Activated CD8-positive, alpha-beta T cell treated with anti-CD3 and anti-CD28 coated beads for 36 hours (primary cell): ENCODE measurements around the gene HSCB. TPM values are rescaled to one million over a fixed set of nuclear protein-coding genes. Genes with fewer than 3 reads are reported as not detected.
A peak's percentile ranks its signal among the peaks of the same experiment; 100 is the strongest.

ENCODE experiments used
- ATAC-seq: fragments of 200-7000 bp; cut with Tn5 transposase; one replicate; pipeline ENCODE4 v1.10.0; 2021; ENCODE audit warnings: mild to moderate bottlenecking, moderate library complexity
- CTCF ChIA-PET: fragments of 350-600 bp; sonication (Branson Sonifier 250); formaldehyde crosslinking; loops from one replicate; lab custom pipeline; 2021; ENCODE audit warnings: antibody characterized with exemption; lab: Charles Lee
- POLR2A ChIA-PET: fragments of 350-600 bp; sonication (Branson Sonifier 250); formaldehyde crosslinking; loops from one replicate; lab custom pipeline; 2021; ENCODE audit warnings: antibody characterized with exemption; lab: Charles Lee
- DNase-seq: peaks from one replicate; pipeline ENCODE4 v3.0.0-alpha.2; 2020
- H3K27ac Mint-ChIP-seq: one replicate; pipeline ENCODE4 v1.8.0; 2021; ENCODE audit warnings: mild to moderate bottlenecking, mixed read lengths
- H3K27me3 Mint-ChIP-seq: one replicate; pipeline ENCODE4 v1.8.0; 2021; ENCODE audit warnings: mixed read lengths
- H3K36me3 Mint-ChIP-seq: one replicate; pipeline ENCODE4 v1.8.0; 2021; ENCODE audit warnings: low read depth, mixed read lengths
- H3K4me1 Mint-ChIP-seq: one replicate; pipeline ENCODE4 v1.8.0; 2021; ENCODE audit warnings: low read depth, mixed read lengths
- H3K4me3 Mint-ChIP-seq: one replicate; pipeline ENCODE4 v1.8.0; 2021; ENCODE audit warnings: mild to moderate bottlenecking, moderate library complexity, mixed read lengths
- H3K9me3 Mint-ChIP-seq: one replicate; pipeline ENCODE4 v1.8.0; 2021; ENCODE audit warnings: mixed read lengths
- intact Hi-C: fragments of 100-400 bp; cut with micrococcal nuclease; formaldehyde crosslinking; loops from one replicate; pipeline ENCODE4 v1.10.0; 2022
- total RNA-seq, 2 experiments: library from RNA; stranded (reverse); gene quantifications; one replicate each; pipeline ENCODE4 v1.2.3, GENCODE V29; 2021
- TF ChIP-seq, protein P1 (sequence below): fragments of 200-600 bp; IDR thresholded peaks from one replicate; pipeline ENCODE4 v1.8.0; 2022; ENCODE audit warnings: antibody characterized with exemption, mild to moderate bottlenecking

HSCB gene
- total RNA-seq, 2 experiments from 2014 or later = 16.5 to 17.5 TPM

DNA sequence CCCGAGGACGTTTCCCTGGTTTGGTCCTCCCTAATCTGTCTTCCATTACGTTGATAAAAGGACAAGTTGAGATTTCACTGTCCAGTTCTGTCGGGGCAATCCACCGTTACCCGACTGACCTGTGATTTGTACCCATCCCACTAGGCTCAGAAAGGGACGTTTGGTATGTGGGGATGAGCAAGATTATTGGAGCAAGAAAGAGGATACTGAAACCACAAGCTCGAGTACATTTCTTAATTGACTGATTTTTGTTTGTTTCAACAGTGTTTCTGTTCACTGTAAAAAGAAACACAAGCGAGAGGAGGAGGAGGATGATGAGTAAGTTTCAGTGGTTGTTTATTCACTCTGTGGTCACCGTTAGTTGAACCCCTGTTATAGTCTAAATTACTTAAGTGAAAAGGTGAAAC, 31.6 kb downstream of the HSCB start:
- Mint-ChIP-seq H3K27ac (peak overlapping the region; percentile 93), H3K4me3 (peak overlapping the region; percentile 91), H3K27me3 (no peaks in the 10 kb centered on the region), H3K9me3 (no peaks in the 10 kb centered on the region), H3K4me1 (peaks cover 22% of the 10 kb centered on the region), H3K36me3 (peaks cover 20% of the 10 kb centered on the region)
- intact Hi-C loops = no loop called here
- TF ChIP-seq, protein P1, sequence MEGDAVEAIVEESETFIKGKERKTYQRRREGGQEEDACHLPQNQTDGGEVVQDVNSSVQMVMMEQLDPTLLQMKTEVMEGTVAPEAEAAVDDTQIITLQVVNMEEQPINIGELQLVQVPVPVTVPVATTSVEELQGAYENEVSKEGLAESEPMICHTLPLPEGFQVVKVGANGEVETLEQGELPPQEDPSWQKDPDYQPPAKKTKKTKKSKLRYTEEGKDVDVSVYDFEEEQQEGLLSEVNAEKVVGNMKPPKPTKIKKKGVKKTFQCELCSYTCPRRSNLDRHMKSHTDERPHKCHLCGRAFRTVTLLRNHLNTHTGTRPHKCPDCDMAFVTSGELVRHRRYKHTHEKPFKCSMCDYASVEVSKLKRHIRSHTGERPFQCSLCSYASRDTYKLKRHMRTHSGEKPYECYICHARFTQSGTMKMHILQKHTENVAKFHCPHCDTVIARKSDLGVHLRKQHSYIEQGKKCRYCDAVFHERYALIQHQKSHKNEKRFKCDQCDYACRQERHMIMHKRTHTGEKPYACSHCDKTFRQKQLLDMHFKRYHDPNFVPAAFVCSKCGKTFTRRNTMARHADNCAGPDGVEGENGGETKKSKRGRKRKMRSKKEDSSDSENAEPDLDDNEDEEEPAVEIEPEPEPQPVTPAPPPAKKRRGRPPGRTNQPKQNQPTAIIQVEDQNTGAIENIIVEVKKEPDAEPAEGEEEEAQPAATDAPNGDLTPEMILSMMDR = no peak
- no peak for DNase-seq
- ATAC-seq = peak; percentile 29
- ChIA-PET POLR2A (interaction anchor here (0.6 to 4.4 kb wide), 8 partner anchors 26 to 499 kb away, joined by 3 to 55 read pairs (median 4); partner anchors contain the start of gene XBP1), CTCF (interaction anchor here (1.0 to 2.9 kb wide), 9 partner anchors 10 to 173 kb away, joined by 4 to 18 read pairs (median 5); partner anchors contain the start of gene XBP1)

DNA sequence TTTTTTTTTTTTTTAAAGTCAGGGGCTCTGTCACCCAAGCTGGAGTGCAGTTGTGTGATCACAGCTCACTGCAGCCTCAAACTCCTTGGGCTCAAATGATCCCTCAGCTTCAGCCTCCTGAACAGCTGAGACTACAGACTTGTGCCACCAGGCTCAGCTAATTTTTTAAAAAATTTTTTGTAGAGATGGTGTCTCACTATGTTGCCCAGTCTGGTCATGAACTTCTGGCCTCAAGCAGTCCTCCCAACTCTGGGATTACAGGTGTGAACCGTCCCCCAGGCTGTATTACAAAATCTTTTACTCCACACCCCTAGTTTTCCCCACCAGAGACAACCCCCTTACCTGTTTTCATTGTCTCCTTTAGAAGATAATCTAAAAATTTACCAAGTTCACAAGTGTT, 32.5 kb downstream of the HSCB start:
- ChIA-PET POLR2A (interaction anchor here (4.4 kb wide), 1 partner anchor 25 kb away, joined by 55 read pairs; the partner anchor contains the start of gene XBP1), CTCF (interaction anchor here (0.7 to 2.9 kb wide), 8 partner anchors 9 to 174 kb away, joined by 3 to 18 read pairs (median 5); partner anchors contain the start of gene XBP1)
- TF ChIP-seq, protein P1 = no peak
- Mint-ChIP-seq H3K36me3 (peaks cover 20% of the 10 kb centered on the region), H3K9me3 (no peaks in the 10 kb centered on the region), H3K4me3 (peak overlapping the region; percentile 91), H3K27me3 (no peaks in the 10 kb centered on the region), H3K27ac (peak overlapping the region; percentile 46), H3K4me1 (peaks cover 22% of the 10 kb centered on the region)
- intact Hi-C loops = no loop called here
- ATAC-seq (no peak), DNase-seq (no peak)

DNA sequence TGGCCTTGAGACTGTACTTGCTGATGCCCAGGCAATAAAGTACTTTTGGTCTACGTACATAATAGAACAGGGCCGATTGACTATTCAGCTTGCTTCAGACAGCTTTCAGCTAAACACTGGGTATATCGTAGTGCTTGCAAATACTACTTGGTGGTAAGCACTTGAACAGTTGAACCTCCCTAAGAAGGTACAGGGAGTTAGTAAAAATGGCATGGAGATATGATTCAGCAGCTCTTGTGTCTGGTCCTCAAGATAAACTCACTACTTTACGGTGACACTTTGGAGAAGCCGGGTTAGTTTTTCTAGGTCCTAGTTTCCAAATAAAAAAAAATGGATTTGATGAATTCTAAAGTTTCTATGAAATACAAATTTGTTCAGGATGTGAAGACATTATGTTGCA, 38.0 kb downstream of the HSCB start:
- TF ChIP-seq, protein P1 = no peak
- H3K36me3 Mint-ChIP-seq = peaks cover 29% of the 10 kb centered on the region
- no peak overlapping the region for H3K4me3 Mint-ChIP-seq
- ChIA-PET CTCF (interaction anchor here (1.6 to 3.1 kb wide), 3 partner anchors 16 to 179 kb away, joined by 3 to 9 read pairs (median 6); no protein-coding TSS in a partner anchor), POLR2A (interaction anchor here (1.0 kb wide), 1 partner anchor 19 kb away, joined by 4 read pairs; no protein-coding TSS in a partner anchor)
- no peak overlapping the region for H3K27ac Mint-ChIP-seq
- H3K4me1 Mint-ChIP-seq = peaks cover 21% of the 10 kb centered on the region
- no peaks in the 10 kb centered on the region for H3K27me3 Mint-ChIP-seq
- ATAC-seq (no peak), DNase-seq (no peak)
- intact Hi-C loops = no loop called here
- H3K9me3 Mint-ChIP-seq = no peaks in the 10 kb centered on the region

- Mint-ChIP-seq H3K9me3 (no peaks in the 10 kb centered on the region), H3K27ac (no peak overlapping the region), H3K36me3 (peaks cover 28% of the 10 kb centered on the region), H3K4me1 (peaks cover 19% of the 10 kb centered on the region), H3K27me3 (no peaks in the 10 kb centered on the region), H3K4me3 (no peak overlapping the region)
- POLR2A ChIA-PET = no interaction called here
- TF ChIP-seq, protein P1 = no peak
- CTCF ChIA-PET = interaction anchor here (1.1 to 3.1 kb wide), 4 partner anchors 16 to 466 kb away, joined by 3 to 9 read pairs (median 4); no protein-coding TSS in a partner anchor
- intact Hi-C loops = no loop called here
- ATAC-seq (no peak), DNase-seq (no peak)
Measured at GRCh38 chr22:28780296-28780695, 38.5 kb downstream of the HSCB start.
